GM19193 (cell line): ENCODE measurements around the gene FTO.

Experiments used
- POLR2A ChIP-seq: IDR thresholded peaks from 4 replicates; pipeline ENCODE4 v1.6.1; 2011; ENCODE audit not compliant: insufficient read depth, insufficient read length; ENCODE audit errors: extremely low read depth

Gene FTO

DNA sequence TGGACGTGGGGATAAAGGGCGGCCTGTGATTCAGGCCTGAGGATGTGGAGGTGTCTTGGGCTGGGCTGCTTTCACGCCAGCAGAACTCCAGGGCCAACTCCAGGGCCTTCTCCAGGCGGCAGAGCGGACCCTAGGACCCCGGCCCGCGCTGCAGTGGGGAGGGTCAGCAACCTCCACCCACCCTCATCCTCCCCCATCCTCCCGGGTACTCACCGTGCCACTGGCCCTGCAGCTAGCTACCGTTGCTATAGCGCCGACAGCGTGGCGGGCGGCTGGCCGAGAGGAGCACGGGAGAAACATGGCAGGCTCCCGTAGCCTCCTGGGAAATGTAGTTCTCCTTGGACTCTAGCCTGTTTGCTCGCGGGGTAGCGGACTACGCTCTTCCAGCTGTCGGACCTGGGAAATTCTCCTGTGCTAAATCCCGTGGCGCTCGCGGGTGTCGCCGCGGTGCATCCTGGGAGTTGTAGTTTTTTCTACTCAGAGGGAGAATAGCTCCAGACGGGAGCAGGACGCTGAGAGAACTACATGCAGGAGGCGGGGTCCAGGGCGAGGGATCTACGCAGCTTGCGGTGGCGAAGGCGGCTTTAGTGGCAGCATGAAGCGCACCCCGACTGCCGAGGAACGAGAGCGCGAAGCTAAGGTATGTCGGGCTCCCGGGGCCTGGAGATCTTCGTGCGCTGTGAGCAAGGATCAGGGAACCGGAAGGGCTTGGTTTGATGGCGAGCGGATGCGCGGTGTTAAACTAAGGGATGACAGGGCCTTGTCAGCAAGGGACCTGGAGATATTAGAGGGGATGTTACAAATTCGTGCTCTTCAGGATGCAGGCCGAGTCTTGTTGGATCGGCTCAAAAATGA is at the start of gene FTO, which contains the start of gene RPGRIP1L:
TSS of gene FTO (plus strand) at position 567 of the 855 bp plus-strand sequence.
TSS of gene RPGRIP1L (minus strand) at position 270 of the 855 bp plus-strand sequence. CDS start 3,136 bp downstream, outside the sequence.
- TF ChIP-seq POLR2A = peak; percentile 44

DNA sequence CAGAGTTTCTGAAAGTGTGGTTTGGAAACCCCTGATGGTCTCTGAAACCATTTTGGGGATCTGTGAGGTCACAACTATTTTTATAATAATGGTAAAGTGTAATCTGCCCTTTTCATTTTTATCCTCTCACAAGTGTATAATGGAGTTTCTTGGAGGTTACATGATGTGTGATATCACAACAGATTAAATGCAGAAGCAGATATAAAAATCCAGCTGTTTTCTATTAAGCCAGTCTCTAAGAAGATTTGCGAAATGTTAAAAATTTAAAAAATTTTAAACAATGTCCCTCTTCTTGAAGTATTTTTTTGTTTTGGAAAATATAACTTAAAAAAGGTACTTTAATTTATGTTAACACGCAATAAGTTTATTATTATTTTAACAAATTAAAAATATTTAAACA is 49.0 kb upstream of the FTO start:
- TF ChIP-seq POLR2A = no peak

DNA sequence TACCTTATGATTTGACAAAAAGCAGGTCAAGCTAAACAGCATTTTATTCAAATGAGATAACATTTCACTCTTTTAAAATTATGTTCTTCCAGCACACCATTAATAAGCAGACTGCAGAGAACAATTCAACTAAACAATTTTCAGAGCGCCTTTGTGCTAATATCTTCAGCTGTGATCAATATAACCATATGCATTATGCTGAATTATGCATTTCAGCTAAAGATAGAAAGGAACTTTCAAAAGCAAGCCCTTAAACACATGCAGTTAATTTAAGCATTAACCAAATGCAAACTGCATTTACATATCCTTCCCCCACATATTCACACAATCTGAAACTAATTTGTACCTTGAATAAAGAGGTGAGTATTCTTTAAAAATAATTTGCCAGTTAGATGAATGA is 41.9 kb upstream of the FTO start:
- TF ChIP-seq POLR2A = no peak

DNA sequence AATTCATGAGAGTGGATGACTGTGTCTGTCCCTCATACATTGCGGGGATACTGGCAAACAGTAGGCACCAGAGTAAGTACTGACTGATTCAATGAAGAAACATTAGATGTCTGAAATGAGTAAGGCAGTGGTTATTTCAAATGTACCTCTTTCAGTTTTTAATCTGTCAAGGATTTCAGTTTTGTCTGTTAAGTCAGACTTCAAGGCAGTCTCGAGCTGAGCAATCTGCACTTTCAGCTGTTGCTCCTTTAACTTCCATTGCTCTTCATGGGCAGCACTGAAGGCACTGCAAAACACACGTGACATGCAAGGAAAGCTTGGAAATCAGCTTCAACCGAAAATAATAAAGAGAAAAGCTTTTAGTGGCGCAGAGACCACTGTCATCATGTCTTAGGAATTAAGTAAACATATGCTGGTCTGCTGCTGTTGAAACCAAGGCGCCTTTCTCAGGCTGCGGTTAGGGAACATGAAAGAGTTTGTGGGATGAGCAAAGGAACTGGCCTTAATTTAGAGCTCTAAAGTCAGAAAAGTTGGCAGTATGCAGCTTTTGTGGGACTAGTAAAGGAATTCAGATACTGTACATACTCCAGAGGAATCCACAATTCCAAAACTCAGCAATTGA is 39.1 kb upstream of the FTO start:
- no peak for TF ChIP-seq POLR2A

DNA sequence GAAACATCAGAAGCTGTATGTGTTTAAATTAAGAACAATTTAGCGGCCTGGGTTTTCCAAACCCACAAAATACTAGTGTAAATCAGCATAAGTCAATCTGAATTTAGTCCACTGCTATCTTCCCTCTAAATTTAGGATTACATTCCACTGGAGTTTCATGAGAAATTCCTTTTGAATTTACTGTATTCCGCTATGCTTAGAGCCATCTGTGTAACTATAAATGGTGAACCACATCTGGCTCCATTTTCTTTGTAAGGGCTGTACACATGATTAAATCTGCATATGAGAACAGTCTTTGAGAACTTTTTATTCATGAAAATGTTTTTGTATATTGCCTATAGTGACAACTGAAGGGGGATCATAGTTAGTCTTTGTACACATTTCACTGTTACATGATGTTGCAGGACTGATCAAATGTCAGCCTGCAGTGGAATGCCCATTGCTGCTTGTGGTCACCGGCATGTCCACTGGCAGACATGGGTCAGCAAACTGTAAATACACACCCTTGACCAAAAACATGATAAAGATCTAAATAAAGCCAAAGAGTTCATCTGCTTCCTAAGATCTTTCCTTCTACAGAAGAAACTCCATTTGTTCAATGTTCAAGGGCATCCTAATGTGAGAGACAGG is 37.1 kb upstream of the FTO start:
- no peak for TF ChIP-seq POLR2A

DNA sequence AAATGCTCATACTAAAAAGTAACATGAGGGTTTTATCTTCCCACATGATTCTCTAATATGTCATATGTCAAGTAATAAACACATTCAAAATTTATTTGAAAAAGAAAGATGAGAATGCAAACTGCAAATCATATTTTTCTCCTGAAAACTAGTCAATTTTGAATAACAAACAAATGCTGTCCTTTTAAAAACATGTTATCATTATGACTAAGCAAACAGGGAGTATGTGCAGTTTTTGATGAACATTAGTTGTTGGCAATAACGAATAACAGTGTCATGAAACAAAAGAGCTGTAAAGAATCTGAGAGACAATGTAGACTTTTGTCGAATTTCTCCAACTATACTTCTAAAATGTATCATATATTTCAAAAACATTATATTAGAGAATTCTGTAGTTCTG is 35.1 kb upstream of the FTO start:
- no peak for TF ChIP-seq POLR2A

DNA sequence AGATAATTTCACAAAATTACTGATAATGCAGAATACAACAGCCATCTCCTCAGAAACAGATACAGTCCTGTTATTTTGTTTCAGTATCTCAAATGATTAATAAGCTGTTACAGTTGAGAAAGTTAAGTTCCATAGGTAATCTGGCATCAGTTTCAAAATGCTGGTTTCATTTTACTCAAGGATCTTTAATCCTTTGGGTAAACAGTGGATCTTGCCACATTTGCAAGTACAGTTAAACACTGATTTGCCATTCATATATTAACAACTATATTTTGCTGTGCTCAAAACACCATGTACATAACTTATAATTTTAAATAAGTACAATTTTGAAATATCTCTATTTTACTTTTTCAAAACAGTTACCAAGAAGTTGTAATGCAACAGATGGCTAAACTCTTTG is 31.5 kb upstream of the FTO start:
- no peak for TF ChIP-seq POLR2A

DNA sequence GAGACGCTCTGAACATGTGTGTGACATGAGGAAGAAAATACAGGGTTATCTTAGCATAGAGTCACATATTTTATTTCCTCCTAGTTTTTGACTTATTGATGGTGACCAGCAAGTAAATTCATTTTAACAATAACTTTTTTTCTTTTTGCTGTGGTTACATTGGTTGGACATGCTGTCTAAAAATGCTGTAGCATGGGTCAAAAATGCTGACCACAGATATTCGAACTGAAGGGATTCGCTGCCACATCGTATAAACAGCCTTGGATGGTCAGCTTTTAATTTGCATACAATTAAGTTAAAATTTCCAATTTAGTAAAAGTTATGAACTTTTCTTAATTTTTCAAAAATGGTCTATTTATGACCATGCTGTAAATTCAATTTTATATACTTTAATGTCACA is 30.8 kb upstream of the FTO start:
- no peak for TF ChIP-seq POLR2A

DNA sequence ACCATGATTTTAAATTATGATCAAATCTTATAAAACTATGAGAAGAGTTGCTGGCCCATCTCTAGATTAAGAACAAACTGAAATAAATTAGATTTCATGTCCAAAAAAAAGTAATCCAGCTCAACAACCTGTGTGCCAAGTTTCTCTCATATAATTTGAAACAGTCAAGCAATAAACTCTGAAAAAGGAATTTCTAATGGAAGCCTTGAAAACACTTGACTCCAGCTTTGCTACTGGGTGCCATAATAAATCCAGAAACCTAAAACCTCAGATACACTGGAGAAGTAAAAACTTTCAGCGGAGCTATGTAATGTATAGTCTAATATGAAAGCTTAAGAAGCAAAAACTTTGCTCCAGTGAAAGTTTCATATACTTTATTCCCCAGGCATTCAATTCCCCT is 25.8 kb upstream of the FTO start:
- TF ChIP-seq POLR2A = no peak

DNA sequence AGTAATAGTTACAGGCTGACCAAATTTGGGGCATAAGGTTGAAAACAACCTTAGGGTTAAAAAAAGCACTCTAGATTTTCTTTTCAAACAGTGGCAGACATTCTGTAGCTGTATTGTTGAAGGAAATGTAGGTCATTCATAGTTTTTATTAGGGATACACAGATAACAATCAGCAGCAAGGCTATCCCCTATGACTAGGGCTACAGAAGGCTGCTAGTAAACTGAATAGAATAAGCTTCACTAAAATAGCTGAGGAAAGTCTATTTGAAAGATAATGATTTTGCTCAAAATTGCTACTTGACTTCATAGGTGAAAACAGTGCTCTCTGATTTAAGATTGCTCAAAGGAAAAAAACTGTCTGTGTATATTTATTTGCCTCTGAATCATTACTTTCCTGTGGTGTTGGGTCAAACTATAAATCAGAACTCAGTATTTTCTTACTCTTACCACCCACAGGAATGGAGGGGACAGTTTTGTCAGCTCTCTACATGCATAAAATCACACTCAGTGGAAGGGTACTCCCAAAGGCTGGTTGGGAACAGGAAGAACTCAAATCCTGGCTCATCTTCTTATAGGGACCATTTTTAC is 25.1 kb upstream of the FTO start:
- no peak for TF ChIP-seq POLR2A

DNA sequence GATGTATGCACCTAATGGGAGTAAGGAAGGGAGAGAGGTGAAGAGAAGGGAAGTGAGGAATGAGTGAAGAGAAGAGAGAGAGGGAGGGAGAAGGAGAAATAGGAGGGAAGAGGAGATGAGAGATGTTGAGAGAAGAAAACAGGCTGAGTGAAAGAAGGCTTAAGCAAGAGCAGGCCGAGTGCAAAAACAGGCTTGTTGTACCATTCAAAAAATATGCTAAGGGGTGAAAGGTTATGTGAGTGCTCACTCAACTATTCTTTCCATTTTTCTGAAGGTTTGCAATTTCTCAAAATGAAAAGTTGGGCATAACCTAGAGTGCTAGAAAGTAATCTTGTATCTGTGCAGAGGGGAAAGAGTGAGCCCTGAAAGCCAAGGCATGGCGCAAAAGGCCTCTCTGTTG is 23.2 kb upstream of the FTO start:
- TF ChIP-seq POLR2A = no peak

DNA sequence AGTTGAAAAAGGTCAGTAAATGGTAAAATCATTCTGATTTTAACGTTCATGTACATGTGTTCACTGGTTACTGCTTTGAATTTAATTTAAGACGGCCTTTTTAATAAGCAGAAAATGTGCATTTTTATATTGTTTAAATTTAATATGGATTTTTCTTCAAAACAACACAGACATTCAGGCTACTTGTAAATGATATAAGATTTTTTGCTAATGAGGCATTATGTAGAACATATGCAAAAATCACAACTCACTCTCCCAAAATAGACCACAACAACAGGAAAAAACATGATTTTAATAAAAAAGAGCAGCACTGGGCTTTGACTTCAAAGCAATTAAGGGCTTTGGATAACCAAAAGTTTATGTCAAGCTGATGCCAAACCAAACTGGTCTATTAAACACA is 22.6 kb upstream of the FTO start:
- no peak for TF ChIP-seq POLR2A

DNA sequence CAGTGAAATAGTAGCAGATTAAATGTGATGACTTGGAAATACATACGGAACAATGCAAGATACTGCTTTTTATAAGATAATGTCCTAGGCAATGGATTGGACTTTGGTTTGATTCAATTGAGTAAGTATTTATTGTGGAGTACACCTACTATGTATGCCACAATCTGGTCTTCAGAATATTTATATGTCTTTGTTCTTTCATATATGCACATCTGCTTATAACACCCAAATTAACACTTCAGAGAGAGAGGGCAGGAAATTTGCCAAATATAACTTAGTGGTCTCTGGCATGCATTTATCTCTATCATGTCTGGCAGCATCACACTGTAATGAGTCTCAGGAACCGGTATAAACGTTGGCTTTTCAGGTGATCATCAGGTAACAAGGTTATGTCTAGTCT is 17.2 kb upstream of the FTO start:
- TF ChIP-seq POLR2A = no peak

DNA sequence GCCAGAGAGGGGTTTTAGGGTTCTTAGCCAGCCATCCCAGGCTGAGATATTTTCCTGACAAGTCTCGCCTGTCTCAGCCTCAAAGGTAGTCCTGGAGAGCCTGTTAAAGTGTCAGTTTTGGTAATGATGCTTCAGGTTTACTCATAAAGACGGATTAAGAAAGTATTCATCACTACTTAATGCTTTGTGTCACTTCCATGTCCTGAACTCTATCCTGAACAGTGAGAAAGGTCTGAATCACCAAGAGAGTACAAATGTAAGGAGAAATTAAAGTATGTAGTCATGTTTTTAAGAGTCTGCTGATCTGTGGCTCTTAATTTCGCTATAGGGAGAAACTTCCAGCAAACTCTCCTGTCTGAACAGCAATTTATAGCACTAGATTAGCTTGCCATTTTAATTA is 14.3 kb upstream of the FTO start:
- TF ChIP-seq POLR2A = no peak

DNA sequence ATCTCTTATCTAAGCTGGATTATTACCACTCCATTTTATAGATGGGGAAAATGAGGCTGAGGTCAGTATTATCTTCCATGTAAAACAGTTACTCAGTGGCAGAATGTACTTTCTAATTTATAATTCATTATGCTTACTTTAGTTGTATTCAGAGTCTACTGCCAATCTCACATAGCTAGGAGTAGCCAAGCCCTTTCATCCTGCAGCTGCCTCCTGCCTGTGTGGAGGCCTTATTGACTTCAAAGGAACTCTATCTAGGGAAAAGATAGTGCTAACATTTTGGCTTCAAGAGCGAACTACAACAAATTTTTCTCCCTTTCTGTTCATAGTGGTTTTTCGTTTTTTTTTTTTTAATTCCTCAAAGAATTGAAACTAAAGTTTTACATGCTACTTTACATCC is 13.2 kb upstream of the FTO start:
- no peak for TF ChIP-seq POLR2A
